Activated T-cell treated with anti-CD3 and anti-CD28 coated beads for 48 hours (primary cell): ENCODE measurements around the gene EDA2R.

ENCODE experiments used
- DNase-seq: peaks from one replicate; pipeline ENCODE4 v3.0.0-alpha.2; 2020; ENCODE audit warnings: low read depth

The EDA2R gene

GRCh38 chrX:66638591-66639500 is at the start of gene EDA2R:
Gene EDA2R (minus strand): TSS chrX:66639078. CDS start chrX:66616020, 23,058 bp downstream.
- DNase-seq = no peak

GRCh38 chrX:66684196-66684595 is 45.3 kb upstream of the EDA2R start:
- DNase-seq = no peak

- DNase-seq = no peak
These were observed 41.6 kb upstream of the EDA2R start for GRCh38 chrX:66680451-66680850.

GRCh38 chrX:66677430-66677829 is 38.6 kb upstream of the EDA2R start:
- no peak for DNase-seq

GRCh38 chrX:66676990-66677389 is 38.1 kb upstream of the EDA2R start:
- no peak for DNase-seq

- no peak for DNase-seq
These were observed 37.5 kb upstream of the EDA2R start for GRCh38 chrX:66676413-66676812.

GRCh38 chrX:66675541-66675940 is 36.7 kb upstream of the EDA2R start:
- DNase-seq = no peak

- no peak for DNase-seq
These were observed 35.6 kb upstream of the EDA2R start for GRCh38 chrX:66674506-66674905.

GRCh38 chrX:66672106-66672505 is 33.2 kb upstream of the EDA2R start:
- DNase-seq = no peak

- no peak for DNase-seq
These were observed 15.5 kb upstream of the EDA2R start for GRCh38 chrX:66654411-66654810.

GRCh38 chrX:66635360-66635759 is 3.5 kb downstream of the EDA2R start:
- no peak for DNase-seq

GRCh38 chrX:66634272-66634671 is 4.6 kb downstream of the EDA2R start:
- no peak for DNase-seq

GRCh38 chrX:66633541-66633940 is 5.3 kb downstream of the EDA2R start:
- no peak for DNase-seq

- no peak for DNase-seq
These were observed 5.9 kb downstream of the EDA2R start for GRCh38 chrX:66632981-66633380.

- DNase-seq = no peak
These were observed 6.4 kb downstream of the EDA2R start for GRCh38 chrX:66632473-66632872.

- no peak for DNase-seq
These were observed 13.4 kb downstream of the EDA2R start for GRCh38 chrX:66625525-66625924.

GRCh38 chrX:66622209-66622608 is 16.7 kb downstream of the EDA2R start:
- DNase-seq = no peak

GRCh38 chrX:66616944-66617343 is 21.9 kb downstream of the EDA2R start:
- no peak for DNase-seq

- no peak for DNase-seq
These were observed 36.4 kb downstream of the EDA2R start for GRCh38 chrX:66602381-66602938.

- DNase-seq = no peak
These were observed 37.4 kb downstream of the EDA2R start for GRCh38 chrX:66601522-66601921.

GRCh38 chrX:66579219-66579618 is 59.7 kb downstream of the EDA2R start:
- DNase-seq = no peak

- no peak for DNase-seq
These were observed 84.9 kb downstream of the EDA2R start for GRCh38 chrX:66553973-66554372.

GRCh38 chrX:66547847-66548369 is 91.0 kb downstream of the EDA2R start:
- no peak for DNase-seq
